ENCODE measurements around the gene SLC6A11.

DNA sequence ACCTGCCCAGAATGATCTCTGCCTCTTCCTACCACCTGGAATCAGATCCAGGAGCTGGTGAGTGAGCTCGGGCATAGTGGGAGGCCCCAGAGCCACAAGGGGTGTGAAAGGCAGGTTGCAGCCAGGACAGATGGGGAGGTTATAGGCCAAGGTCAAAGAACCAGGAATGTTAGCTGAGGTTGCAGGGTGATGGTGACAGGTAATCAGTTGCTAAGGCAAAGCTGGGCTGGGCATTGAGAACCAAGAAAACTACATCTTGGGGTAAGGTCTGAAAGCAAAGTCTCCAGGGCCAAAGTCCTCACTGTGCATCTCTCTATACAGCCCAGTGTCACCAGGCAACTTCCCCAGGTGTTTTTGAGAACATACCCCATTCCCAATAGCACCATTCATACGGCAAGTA lies 38.4 kb upstream of the SLC6A11 start:
- TF ChIP-seq POLR2A (IDR thresholded peaks at IDR 0.05; ENCODE audit: low read depth, low read length) = no peak
- TF ChIP-seq POLR2AphosphoS5 (IDR thresholded peaks at IDR 0.05; ENCODE audit: low read depth, low read length) = no peak

Measured in GM12892 (cell line).